Measurements from ENCODE around the gene ZNF770. TPM values are rescaled to one million over a fixed set of nuclear protein-coding genes. Genes with fewer than 3 reads are reported as not detected.
A peak's percentile ranks its signal among the peaks of the same experiment; 100 is the strongest.

The ZNF770 gene
- total RNA-seq, 1 experiment from 2014 or later: 73.6 TPM

- no peak for TF ChIP-seq CTCF (IDR thresholded peaks at IDR 0.05; ENCODE audit: unreplicated experiment)
Observed at GRCh38 chr15:35020974-35021373, 32.9 kb upstream of the ZNF770 start.

GRCh38 chr15:35019404-35020327 is 31.6 kb upstream of the ZNF770 start:
- peak; percentile 70 for DNase-seq (ENCODE audit: unreplicated experiment)
- no peaks in the 10 kb centered on the region for H3K9me3 Mint-ChIP-seq (ENCODE audit: unreplicated experiment)
- H3K27me3 Mint-ChIP-seq (ENCODE audit: insufficient read depth, unreplicated experiment): no peaks in the 10 kb centered on the region
- POLR2A ChIA-PET: interaction anchor here (0.9 to 4.6 kb wide), 11 partner anchors 12 to 36 kb away, joined by 3 to 43 read pairs (median 7); partner anchors contain the start of gene ZNF770
- H3K36me3 Mint-ChIP-seq (ENCODE audit: insufficient read depth, unreplicated experiment): no peaks in the 10 kb centered on the region
- CTCF ChIA-PET: interaction anchor here (0.6 to 4.3 kb wide), 15 partner anchors 8 to 1062 kb away, joined by 3 to 21 read pairs (median 3); partner anchors contain the start of gene ZNF770
- no peak for TF ChIP-seq CTCF (IDR thresholded peaks at IDR 0.05; ENCODE audit: unreplicated experiment)
- peaks cover 18% of the 10 kb centered on the region for H3K4me1 Mint-ChIP-seq (ENCODE audit: insufficient read depth, unreplicated experiment)
- intact Hi-C loops (cut with micrococcal nuclease): no loop called here
- peak overlapping the region; percentile 66 for H3K4me3 Mint-ChIP-seq (ENCODE audit: unreplicated experiment)
- no TSS peak for BruUV-seq (replicated peaks)
- H3K27ac Mint-ChIP-seq (ENCODE audit: low read depth, unreplicated experiment): peak overlapping the region; percentile 81

More at GRCh38 chr15:35020974-35021373, 32.9 kb upstream of the ZNF770 start:
- intact Hi-C loops (cut with micrococcal nuclease): no loop called here
- CTCF ChIA-PET: interaction anchor here (0.6 to 4.3 kb wide), 3 partner anchors 10 to 829 kb away, joined by 3 to 21 read pairs (median 4); no protein-coding TSS in a partner anchor
- POLR2A ChIA-PET: no interaction called here
- no peaks in the 10 kb centered on the region for H3K9me3 Mint-ChIP-seq (ENCODE audit: unreplicated experiment)
- H3K4me3 Mint-ChIP-seq (ENCODE audit: unreplicated experiment): no peak overlapping the region
- H3K27me3 Mint-ChIP-seq (ENCODE audit: insufficient read depth, unreplicated experiment): no peaks in the 10 kb centered on the region
- no TSS peak for BruUV-seq (replicated peaks)
- DNase-seq (ENCODE audit: unreplicated experiment): no peak
- H3K4me1 Mint-ChIP-seq (ENCODE audit: insufficient read depth, unreplicated experiment): peaks cover 20% of the 10 kb centered on the region
- H3K36me3 Mint-ChIP-seq (ENCODE audit: insufficient read depth, unreplicated experiment): no peaks in the 10 kb centered on the region
- H3K27ac Mint-ChIP-seq (ENCODE audit: low read depth, unreplicated experiment): no peak overlapping the region

GRCh38 chr15:35014241-35014640 is 26.2 kb upstream of the ZNF770 start:
- Mint-ChIP-seq H3K4me3 (ENCODE audit: unreplicated experiment) (no peak overlapping the region), H3K4me1 (ENCODE audit: insufficient read depth, unreplicated experiment) (peaks cover 5% of the 10 kb centered on the region), H3K9me3 (ENCODE audit: unreplicated experiment) (no peaks in the 10 kb centered on the region), H3K36me3 (ENCODE audit: insufficient read depth, unreplicated experiment) (no peaks in the 10 kb centered on the region), H3K27ac (ENCODE audit: low read depth, unreplicated experiment) (no peak overlapping the region), H3K27me3 (ENCODE audit: insufficient read depth, unreplicated experiment) (no peaks in the 10 kb centered on the region)
- ChIA-PET POLR2A (interaction anchor here (1.0 to 2.5 kb wide), 3 partner anchors 10 to 13 kb away, joined by 3 to 12 read pairs (median 10); no protein-coding TSS in a partner anchor), CTCF (interaction anchor here (0.5 to 1.4 kb wide), 4 partner anchors 10 to 62 kb away, joined by 3 to 6 read pairs (median 3); no protein-coding TSS in a partner anchor)
- DNase-seq (ENCODE audit: unreplicated experiment): no peak
- no TSS peak for BruUV-seq (replicated peaks)
- intact Hi-C loops (cut with micrococcal nuclease): no loop called here
- TF ChIP-seq CTCF (IDR thresholded peaks at IDR 0.05; ENCODE audit: unreplicated experiment): no peak

- DNase-seq (ENCODE audit: unreplicated experiment): no peak
- no peaks in the 10 kb centered on the region for H3K9me3 Mint-ChIP-seq (ENCODE audit: unreplicated experiment)
- ChIA-PET CTCF (interaction anchor here (1.4 kb wide), 1 partner anchor 11 kb away, joined by 6 read pairs; no protein-coding TSS in a partner anchor), POLR2A (interaction anchor here (0.6 to 1.4 kb wide), 2 partner anchors 13 to 25 kb away, joined by 5 to 10 read pairs; partner anchors contain the start of gene ZNF770)
- no peak overlapping the region for H3K27ac Mint-ChIP-seq (ENCODE audit: low read depth, unreplicated experiment)
- no peak overlapping the region for H3K4me3 Mint-ChIP-seq (ENCODE audit: unreplicated experiment)
- H3K4me1 Mint-ChIP-seq (ENCODE audit: insufficient read depth, unreplicated experiment): peaks cover 5% of the 10 kb centered on the region
- no peaks in the 10 kb centered on the region for H3K27me3 Mint-ChIP-seq (ENCODE audit: insufficient read depth, unreplicated experiment)
- TF ChIP-seq CTCF (IDR thresholded peaks at IDR 0.05; ENCODE audit: unreplicated experiment): no peak
- intact Hi-C loops (cut with micrococcal nuclease): no loop called here
- no peaks in the 10 kb centered on the region for H3K36me3 Mint-ChIP-seq (ENCODE audit: insufficient read depth, unreplicated experiment)
- no TSS peak for BruUV-seq (replicated peaks)
Observed at GRCh38 chr15:35013370-35013769, 25.3 kb upstream of the ZNF770 start.
